ENCODE results near the gene ITPKB.

DNA sequence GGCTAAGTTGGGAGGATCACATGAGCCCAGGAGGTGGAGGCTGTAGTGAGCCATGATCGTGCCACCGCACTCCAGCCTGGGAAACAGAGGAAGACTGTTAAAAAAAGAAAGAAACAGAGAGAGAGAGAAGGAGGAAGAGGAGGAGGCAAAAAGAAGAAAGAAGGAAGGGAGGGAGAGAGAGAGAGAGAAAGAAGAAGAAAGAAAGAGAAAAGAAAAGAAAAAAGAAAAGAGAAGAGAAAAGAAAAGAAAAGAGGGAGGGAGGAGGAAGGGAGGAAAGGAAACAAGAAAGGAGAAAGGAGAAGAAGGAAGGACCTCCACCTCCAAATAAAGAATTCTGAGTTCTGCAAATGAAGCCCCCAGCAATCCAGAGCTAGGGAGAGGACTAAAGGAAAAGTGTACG, 108.5 kb downstream of the ITPKB start:
- TF ChIP-seq, protein P1, sequence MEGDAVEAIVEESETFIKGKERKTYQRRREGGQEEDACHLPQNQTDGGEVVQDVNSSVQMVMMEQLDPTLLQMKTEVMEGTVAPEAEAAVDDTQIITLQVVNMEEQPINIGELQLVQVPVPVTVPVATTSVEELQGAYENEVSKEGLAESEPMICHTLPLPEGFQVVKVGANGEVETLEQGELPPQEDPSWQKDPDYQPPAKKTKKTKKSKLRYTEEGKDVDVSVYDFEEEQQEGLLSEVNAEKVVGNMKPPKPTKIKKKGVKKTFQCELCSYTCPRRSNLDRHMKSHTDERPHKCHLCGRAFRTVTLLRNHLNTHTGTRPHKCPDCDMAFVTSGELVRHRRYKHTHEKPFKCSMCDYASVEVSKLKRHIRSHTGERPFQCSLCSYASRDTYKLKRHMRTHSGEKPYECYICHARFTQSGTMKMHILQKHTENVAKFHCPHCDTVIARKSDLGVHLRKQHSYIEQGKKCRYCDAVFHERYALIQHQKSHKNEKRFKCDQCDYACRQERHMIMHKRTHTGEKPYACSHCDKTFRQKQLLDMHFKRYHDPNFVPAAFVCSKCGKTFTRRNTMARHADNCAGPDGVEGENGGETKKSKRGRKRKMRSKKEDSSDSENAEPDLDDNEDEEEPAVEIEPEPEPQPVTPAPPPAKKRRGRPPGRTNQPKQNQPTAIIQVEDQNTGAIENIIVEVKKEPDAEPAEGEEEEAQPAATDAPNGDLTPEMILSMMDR (IDR thresholded peaks at IDR 0.05): no peak
- TF ChIP-seq POLR2A (IDR thresholded peaks at IDR 0.05): no peak
